Smooth muscle cell (in vitro differentiated cells): ENCODE results near the gene VWA5A. TPM values are rescaled to one million over a fixed set of nuclear protein-coding genes. Genes with fewer than 3 reads are reported as not detected.

Source experiments
- DNase-seq: peaks from one replicate; lab custom pipeline; 2025; ENCODE audit not compliant: unreplicated experiment; lab: John Stamatoyannopoulos, UW
- H2AFZ ChIP-seq: fragments of 200-600 bp; sonication (generic); 2 replicates; pipeline ENCODE4 v1.6.0; 2016; ENCODE audit warnings: antibody characterized with exemption, low read depth, mild to moderate bottlenecking
- H3F3A ChIP-seq: fragments of 200-600 bp; sonication (generic); 2 replicates; pipeline ENCODE4 v1.6.0; 2017; ENCODE audit warnings: antibody characterized with exemption, low read depth
- H3K27ac ChIP-seq: fragments of 200-600 bp; sonication (generic); 2 replicates; pipeline ENCODE4 v1.5.1; 2016; ENCODE audit warnings: low read depth, mild to moderate bottlenecking
- H3K27me3 ChIP-seq: fragments of 200-600 bp; sonication (generic); 2 replicates; pipeline ENCODE4 v1.6.1; 2016; ENCODE audit warnings: low read depth, mild to moderate bottlenecking
- H3K36me3 ChIP-seq: fragments of 200-600 bp; sonication (generic); 2 replicates; pipeline ENCODE4 v1.5.1; 2016; ENCODE audit warnings: low read depth
- H3K4me1 ChIP-seq: fragments of 200-600 bp; sonication (generic); 2 replicates; pipeline ENCODE4 v1.5.1; 2016; ENCODE audit warnings: low read depth
- H3K4me2 ChIP-seq: fragments of 200-600 bp; sonication (generic); 2 replicates; pipeline ENCODE4 v1.6.0; 2016; ENCODE audit warnings: mild to moderate bottlenecking
- H3K4me3 ChIP-seq: fragments of 200-600 bp; sonication (generic); 2 replicates; pipeline ENCODE4 v1.5.1; 2016; ENCODE audit warnings: mild to moderate bottlenecking
- H3K79me2 ChIP-seq: fragments of 200-600 bp; sonication (generic); 2 replicates; pipeline ENCODE4 v1.6.0; 2016; ENCODE audit warnings: low read depth, mild to moderate bottlenecking
- H3K9ac ChIP-seq: fragments of 200-600 bp; sonication (generic); 2 replicates; pipeline ENCODE4 v1.6.0; 2016; ENCODE audit warnings: low read depth
- H3K9me3 ChIP-seq: fragments of 200-600 bp; sonication (generic); replicated peaks from 2 replicates; pipeline ENCODE4 v1.5.1; 2016; ENCODE audit warnings: low read depth
- H4K20me1 ChIP-seq: fragments of 200-600 bp; sonication (generic); 2 replicates; pipeline ENCODE4 v1.6.0; 2016; ENCODE audit warnings: low read depth
- CTCF ChIP-seq: fragments of 200-600 bp; sonication (generic); IDR thresholded peaks from 2 replicates; pipeline ENCODE4 v1.5.1; 2017; ENCODE audit warnings: borderline replicate concordance, mild to moderate bottlenecking, antibody characterized with exemption; ENCODE audit not compliant: insufficient read depth, poor library complexity, severe bottlenecking
- WGBS: methylation state at CpG from one replicate; pipeline ENCODE4 v1.1.7; 2016; ENCODE audit warnings: low lambda C conversion rate; 5-methylcytosine and 5-hydroxymethylcytosine counted together
- polyA plus RNA-seq: library from polyadenylated mRNA; unstranded; fragments of >200 nt; fragmentation: Nextera tagmentation; extraction: Ambion mirVana; gene quantifications from 2 replicates; pipeline ENCODE4 v1.2.1, GENCODE V29; 2016
- total RNA-seq: library from RNA; depleted of rRNA; stranded (reverse); fragments of >200 nt; gene quantifications from 2 replicates; pipeline ENCODE4 v1.2.3, GENCODE V29; 2014

Gene VWA5A
- total RNA-seq (10.1 and 11.5 TPM in 2 replicates), polyA plus RNA-seq (12.3 and 16.0 TPM in 2 replicates)

- peak within 1 kb of the TSS; percentile 60 for H3K4me3 ChIP-seq
- H3K36me3 ChIP-seq, result no peaks in the 10 kb centered on the region
- H3K9ac ChIP-seq, result peak within 1 kb of the TSS; percentile 37
- no peaks in the 10 kb centered on the region for H4K20me1 ChIP-seq
- peaks cover 17% of the 10 kb centered on the region for H3K4me1 ChIP-seq
- H3K4me2 ChIP-seq, result peak within 1 kb of the TSS; percentile 91
- peak within 1 kb of the TSS; percentile 70 for H3K27ac ChIP-seq
- no peaks in the 10 kb centered on the region for H3F3A ChIP-seq
- H3K27me3 ChIP-seq, result no peaks in the 10 kb centered on the region
- WGBS, result 2% methylated on average over 16 of the region's 16 CpGs
- no peak for TF ChIP-seq CTCF
- DNase-seq, result peak; percentile 14
- H3K79me2 ChIP-seq, result no peaks in the 10 kb centered on the region
- H3K9me3 ChIP-seq, result no peaks in the 10 kb centered on the region
- peak within 1 kb of the TSS; percentile 96 for H2AFZ ChIP-seq
These were observed at the start of gene VWA5A for GRCh38 chr11:124114942-124115781. VWA5A (plus strand) TSS chr11:124115450; CDS start chr11:124117512, 2,062 bp downstream.

- H3K9ac ChIP-seq, result no peak overlapping the region
- no peak overlapping the region for H3K4me2 ChIP-seq
- no peak overlapping the region for H3K4me3 ChIP-seq
- no peaks in the 10 kb centered on the region for H4K20me1 ChIP-seq
- WGBS, result 78% methylated on average over 4 of the region's 4 CpGs
- no peak for DNase-seq
- H3K4me1 ChIP-seq, result no peaks in the 10 kb centered on the region
- H3K27me3 ChIP-seq, result peaks cover 19% of the 10 kb centered on the region
- TF ChIP-seq CTCF, result no peak
- H3K27ac ChIP-seq, result no peak overlapping the region
- H3K79me2 ChIP-seq, result no peaks in the 10 kb centered on the region
- H3K36me3 ChIP-seq, result no peaks in the 10 kb centered on the region
- H3F3A ChIP-seq, result no peaks in the 10 kb centered on the region
- no peaks in the 10 kb centered on the region for H3K9me3 ChIP-seq
- no peak overlapping the region for H2AFZ ChIP-seq
These were observed 46.6 kb upstream of the VWA5A start for GRCh38 chr11:124068601-124069110.

GRCh38 chr11:124069429-124070401, 45.5 kb upstream of the VWA5A start:
- 48% methylated on average over 28 of the region's 28 CpGs for WGBS
- peak; percentile 18 for DNase-seq
- H3K27me3 ChIP-seq, result peaks cover 19% of the 10 kb centered on the region
- peak overlapping the region; percentile 43 for H3K4me3 ChIP-seq
- no peak overlapping the region for H3K9ac ChIP-seq
- peak overlapping the region; percentile 85 for H3K4me2 ChIP-seq
- peak; percentile 57 for TF ChIP-seq CTCF
- no peaks in the 10 kb centered on the region for H4K20me1 ChIP-seq
- H3K27ac ChIP-seq, result no peak overlapping the region
- no peaks in the 10 kb centered on the region for H3K36me3 ChIP-seq
- H3K9me3 ChIP-seq, result no peaks in the 10 kb centered on the region
- no peaks in the 10 kb centered on the region for H3K4me1 ChIP-seq
- H3F3A ChIP-seq, result no peaks in the 10 kb centered on the region
- no peaks in the 10 kb centered on the region for H3K79me2 ChIP-seq
- peak overlapping the region; percentile 87 for H2AFZ ChIP-seq
